Measurements from ENCODE around the gene PLA2R1.
A peak's percentile ranks its signal among the peaks of the same experiment; 100 is the strongest.

The PLA2R1 gene

GRCh38 chr2:159922563-159922962, 139.9 kb downstream of the PLA2R1 start:
- DNase-seq, result no peak

- DNase-seq, result peak; percentile 64
These were observed 140.5 kb downstream of the PLA2R1 start for GRCh38 chr2:159921752-159922404.

GRCh38 chr2:159916511-159916910, 145.9 kb downstream of the PLA2R1 start:
- DNase-seq, result no peak

- no peak for DNase-seq
These were observed 148.5 kb downstream of the PLA2R1 start for GRCh38 chr2:159913900-159914299.

- no peak for DNase-seq
These were observed 149.8 kb downstream of the PLA2R1 start for GRCh38 chr2:159912580-159912979.

- no peak for DNase-seq
These were observed 151.5 kb downstream of the PLA2R1 start for GRCh38 chr2:159910951-159911350.

GRCh38 chr2:159908623-159909022, 153.8 kb downstream of the PLA2R1 start:
- no peak for DNase-seq

GRCh38 chr2:159907909-159908308, 154.5 kb downstream of the PLA2R1 start:
- DNase-seq, result no peak

GRCh38 chr2:159905926-159906714, 156.3 kb downstream of the PLA2R1 start:
- no peak for DNase-seq

- DNase-seq, result no peak
These were observed 157.5 kb downstream of the PLA2R1 start for GRCh38 chr2:159904959-159905305.

GRCh38 chr2:159904127-159904958, 158.1 kb downstream of the PLA2R1 start, which contains the start of gene LY75:
Gene LY75, minus strand, starts transcription at chr2:159904756.
- peak; percentile 80 for DNase-seq

GRCh38 chr2:159903443-159904126, 158.8 kb downstream of the PLA2R1 start:
- DNase-seq, result peak; percentile 68

GRCh38 chr2:159902722-159903121, 159.7 kb downstream of the PLA2R1 start:
- DNase-seq, result no peak

- no peak for DNase-seq
These were observed 162.1 kb downstream of the PLA2R1 start for GRCh38 chr2:159900343-159900742.

GRCh38 chr2:159898441-159898840, 164.0 kb downstream of the PLA2R1 start:
- no peak for DNase-seq

- DNase-seq, result no peak
These were observed 164.7 kb downstream of the PLA2R1 start for GRCh38 chr2:159897720-159898119.

- DNase-seq, result no peak
These were observed 165.3 kb downstream of the PLA2R1 start for GRCh38 chr2:159897081-159897480.

GRCh38 chr2:159895258-159896065, 167.0 kb downstream of the PLA2R1 start:
- no peak for DNase-seq

- DNase-seq, result no peak
These were observed 168.1 kb downstream of the PLA2R1 start for GRCh38 chr2:159894145-159894838.

GRCh38 chr2:159892990-159893810, 169.2 kb downstream of the PLA2R1 start:
- DNase-seq, result no peak
